Erythroblast (primary cell): Measurements from ENCODE around the gene CELF2.

Experiments
- GATA1 ChIP-seq: IDR thresholded peaks from 2 replicates; pipeline ENCODE4 v1.6.1; 2011; ENCODE audit warnings: low read depth, mild to moderate bottlenecking, control low read depth, low read length, moderate library complexity
- POLR2A ChIP-seq: IDR thresholded peaks from 2 replicates; pipeline ENCODE4 v1.6.1; 2011; ENCODE audit warnings: mild to moderate bottlenecking, low read length

GRCh38 chr10:11002485-11002884 lies 15.2 kb upstream of the CELF2 start:
- no peak for TF ChIP-seq POLR2A
- TF ChIP-seq GATA1 = no peak
